ENCODE results near the gene GMPS.
"Not testable (repeated sequence)": the region's sequence is repeated elsewhere in the genome, so short reads cannot be mapped to it uniquely, and the experiment has no call there.

The GMPS gene

DNA sequence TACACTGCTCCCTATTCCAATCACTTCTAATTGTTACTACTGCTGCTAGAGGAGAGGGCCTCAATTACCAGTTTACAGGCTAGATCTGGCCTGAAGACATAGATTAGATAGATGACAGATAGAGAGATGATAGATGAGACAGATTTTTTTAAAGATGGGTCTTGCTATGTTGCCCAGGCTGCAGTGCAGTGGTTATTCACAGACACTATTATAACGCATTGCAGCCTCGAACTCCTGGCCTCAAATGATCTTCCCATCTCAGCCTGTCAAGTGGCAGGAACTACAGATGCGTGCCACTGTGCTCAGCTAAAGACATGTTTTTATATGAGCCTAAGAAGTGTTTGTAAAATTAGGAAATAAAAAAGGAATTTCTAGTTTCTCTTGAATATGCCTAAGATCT, 22.5 kb upstream of the GMPS start:
- no peak overlapping the region for H2BK5ac ChIP-seq (ENCODE audit: low read length)
- H3K36me3 ChIP-seq (ENCODE audit: control insufficient read depth, insufficient read depth, low read length): peaks cover 2% of the 10 kb centered on the region
- no peak overlapping the region for H3K4me3 ChIP-seq (ENCODE audit: low read length)
- H4K5ac ChIP-seq (ENCODE audit: low read length): no peak overlapping the region
- no peak overlapping the region for H2BK15ac ChIP-seq (replicated peaks; ENCODE audit: low read depth)
- no peak overlapping the region for H3K4ac ChIP-seq (ENCODE audit: low read depth, low read length)
- DNase-seq: no peak
- no peak overlapping the region for H3K56ac ChIP-seq (ENCODE audit: low read length)
- no CpG with 5 or more reads among the region's 3 CpGs for WGBS (ENCODE audit: extremely low coverage, insufficient coverage, low lambda C conversion rate)
- no peak overlapping the region for H3K27ac ChIP-seq (ENCODE audit: low read depth, low read length)
- H2AK5ac ChIP-seq (ENCODE audit: low read length): no peak overlapping the region
- H3K79me2 ChIP-seq (ENCODE audit: control insufficient read depth, insufficient read depth, low read length): peaks cover 16% of the 10 kb centered on the region
- H3K9ac ChIP-seq (ENCODE audit: low read length): no peak overlapping the region
- no peak overlapping the region for H3K18ac ChIP-seq (ENCODE audit: low read length)
- no peak overlapping the region for H4K8ac ChIP-seq (ENCODE audit: low read depth, low read length)
- peaks cover 5% of the 10 kb centered on the region for H3K4me1 ChIP-seq (ENCODE audit: control insufficient read depth, low read depth, low read length)
- H3K4me2 ChIP-seq (ENCODE audit: low read length): no peak overlapping the region
- H3K27me3 ChIP-seq (ENCODE audit: insufficient read depth, low read length, poor library complexity): no peaks in the 10 kb centered on the region
- no peak overlapping the region for H2BK120ac ChIP-seq (ENCODE audit: low read depth, low read length)
- H3K23ac ChIP-seq (ENCODE audit: low read length): no peak overlapping the region
- H3K79me1 ChIP-seq (ENCODE audit: low read length): peaks cover 10% of the 10 kb centered on the region

DNA sequence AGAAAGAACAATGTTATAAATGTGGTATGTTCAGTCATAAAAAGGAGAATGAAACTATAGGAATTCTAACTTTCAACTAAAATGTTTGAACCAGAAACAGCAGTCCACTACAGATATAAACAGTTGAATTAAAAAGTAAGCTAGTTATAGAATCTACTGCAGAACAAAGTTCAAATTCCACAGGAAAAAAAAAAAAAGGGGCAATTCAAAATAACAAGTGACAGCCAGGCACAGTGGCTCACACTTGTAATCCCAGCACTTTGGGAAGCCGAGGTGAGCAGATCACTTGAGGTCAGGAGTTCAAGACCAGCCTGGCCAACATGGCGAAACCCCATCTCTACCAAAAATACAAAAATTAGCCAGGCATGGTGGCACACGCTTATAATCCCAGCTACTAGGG, 21.0 kb upstream of the GMPS start:
- not testable (repeated sequence) for H3K23ac ChIP-seq (ENCODE audit: low read length); H3K4me2 ChIP-seq (ENCODE audit: low read length); H3K27ac ChIP-seq (ENCODE audit: low read depth, low read length); H3K56ac ChIP-seq (ENCODE audit: low read length); H4K5ac ChIP-seq (ENCODE audit: low read length); H3K4ac ChIP-seq (ENCODE audit: low read depth, low read length); H3K4me3 ChIP-seq (ENCODE audit: low read length); H2AK5ac ChIP-seq (ENCODE audit: low read length); H4K8ac ChIP-seq (ENCODE audit: low read depth, low read length); H3K27me3 ChIP-seq (ENCODE audit: insufficient read depth, low read length, poor library complexity); H3K36me3 ChIP-seq (ENCODE audit: control insufficient read depth, insufficient read depth, low read length); H3K9ac ChIP-seq (ENCODE audit: low read length); H2BK120ac ChIP-seq (ENCODE audit: low read depth, low read length); H3K4me1 ChIP-seq (ENCODE audit: control insufficient read depth, low read depth, low read length); H2BK5ac ChIP-seq (ENCODE audit: low read length); H3K18ac ChIP-seq (ENCODE audit: low read length); DNase-seq; H2BK15ac ChIP-seq (replicated peaks; ENCODE audit: low read depth); H3K79me1 ChIP-seq (ENCODE audit: low read length)
- peaks cover 23% of the 10 kb centered on the region for H3K79me2 ChIP-seq (ENCODE audit: control insufficient read depth, insufficient read depth, low read length)
- no CpG with 5 or more reads among the region's 3 CpGs for WGBS (ENCODE audit: extremely low coverage, insufficient coverage, low lambda C conversion rate)

DNA sequence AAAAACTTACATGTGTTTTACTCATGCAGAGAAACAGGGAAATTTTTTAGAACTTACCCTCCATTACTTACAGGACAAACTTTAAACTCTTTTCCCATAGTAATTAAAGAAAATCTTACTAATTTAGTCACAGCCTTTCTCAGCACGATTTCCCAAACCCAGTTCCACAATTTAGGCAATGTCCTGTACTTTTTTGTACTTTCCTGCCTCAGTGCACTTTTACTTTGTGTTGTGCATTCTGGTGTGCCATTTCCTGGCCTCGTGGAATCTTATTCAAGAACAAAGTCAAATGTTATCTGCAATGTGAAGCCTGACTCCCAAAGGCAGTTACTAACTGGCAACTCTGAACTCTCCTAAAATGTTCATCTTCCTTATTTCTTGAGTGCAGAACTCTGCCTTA, 18.1 kb upstream of the GMPS start:
- H3K56ac ChIP-seq (ENCODE audit: low read length): peak overlapping the region; percentile 79
- no peak overlapping the region for H4K5ac ChIP-seq (ENCODE audit: low read length)
- H2BK5ac ChIP-seq (ENCODE audit: low read length): no peak overlapping the region
- no peak overlapping the region for H2AK5ac ChIP-seq (ENCODE audit: low read length)
- WGBS (ENCODE audit: extremely low coverage, insufficient coverage, low lambda C conversion rate): no CpG with 5 or more reads among the region's 2 CpGs
- peaks cover 5% of the 10 kb centered on the region for H3K4me1 ChIP-seq (ENCODE audit: control insufficient read depth, low read depth, low read length)
- H3K4me3 ChIP-seq (ENCODE audit: low read length): peak overlapping the region; percentile 87
- no peak overlapping the region for H3K18ac ChIP-seq (ENCODE audit: low read length)
- H4K8ac ChIP-seq (ENCODE audit: low read depth, low read length): no peak overlapping the region
- H3K36me3 ChIP-seq (ENCODE audit: control insufficient read depth, insufficient read depth, low read length): peaks cover 2% of the 10 kb centered on the region
- H3K27me3 ChIP-seq (ENCODE audit: insufficient read depth, low read length, poor library complexity): no peaks in the 10 kb centered on the region
- peaks cover 23% of the 10 kb centered on the region for H3K79me2 ChIP-seq (ENCODE audit: control insufficient read depth, insufficient read depth, low read length)
- H3K23ac ChIP-seq (ENCODE audit: low read length): no peak overlapping the region
- no peak for DNase-seq
- no peak overlapping the region for H2BK15ac ChIP-seq (replicated peaks; ENCODE audit: low read depth)
- peaks cover 10% of the 10 kb centered on the region for H3K79me1 ChIP-seq (ENCODE audit: low read length)
- H2BK120ac ChIP-seq (ENCODE audit: low read depth, low read length): no peak overlapping the region
- no peak overlapping the region for H3K27ac ChIP-seq (ENCODE audit: low read depth, low read length)
- no peak overlapping the region for H3K4ac ChIP-seq (ENCODE audit: low read depth, low read length)
- peak overlapping the region; percentile 90 for H3K9ac ChIP-seq (ENCODE audit: low read length)
- H3K4me2 ChIP-seq (ENCODE audit: low read length): peak overlapping the region; percentile 90

DNA sequence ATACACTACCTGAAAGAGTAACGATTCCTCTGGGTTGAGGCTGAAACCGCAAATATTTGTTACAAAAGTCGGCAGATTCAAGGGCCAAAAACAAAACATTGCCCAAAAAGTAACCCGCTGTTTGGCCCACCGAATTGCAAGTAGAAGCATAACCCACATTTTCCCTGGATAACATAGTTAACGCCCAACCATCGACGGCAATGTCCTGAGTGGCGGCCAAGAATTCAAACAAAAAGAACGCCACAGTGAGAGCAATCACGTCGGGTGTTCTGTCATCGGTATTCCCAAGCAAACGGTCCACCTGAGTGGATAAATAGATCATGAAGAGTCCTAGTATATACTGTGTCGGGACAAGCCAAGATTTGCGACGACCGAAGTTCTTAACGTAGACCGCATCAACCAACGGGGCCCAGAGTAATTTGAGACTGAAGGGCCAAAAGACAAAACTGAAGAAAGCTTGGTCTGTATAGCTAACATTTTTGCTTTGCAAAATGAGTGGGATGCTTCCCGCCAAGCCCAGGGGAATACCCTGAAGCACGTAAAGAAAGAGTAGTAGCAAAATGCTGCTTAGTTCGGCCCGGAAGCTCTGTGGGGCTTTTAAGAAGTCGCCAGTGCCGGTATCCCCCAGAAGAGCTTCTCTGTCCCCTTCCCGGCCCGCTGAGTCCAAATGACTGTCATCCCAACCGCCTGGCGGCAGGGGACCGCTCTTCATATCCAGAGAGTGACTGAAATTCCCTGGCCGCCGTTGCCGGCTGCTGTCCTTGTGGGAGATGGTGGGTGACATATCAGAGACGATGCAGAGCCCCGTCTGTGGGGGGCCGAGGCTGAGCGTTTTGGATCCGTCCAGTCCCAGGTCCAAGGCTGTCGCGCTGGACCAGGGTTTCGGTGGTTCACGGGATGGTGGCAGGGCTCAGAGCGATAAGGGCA, 17.0 kb upstream of the GMPS start:
- Histone ChIP-seq H2AK5ac (ENCODE audit: low read length) (no peak overlapping the region), H2BK5ac (ENCODE audit: low read length) (no peak overlapping the region), H3K79me2 (ENCODE audit: control insufficient read depth, insufficient read depth, low read length) (peaks cover 23% of the 10 kb centered on the region), H3K79me1 (ENCODE audit: low read length) (peaks cover 6% of the 10 kb centered on the region), H4K5ac (ENCODE audit: low read length) (no peak overlapping the region), H3K23ac (ENCODE audit: low read length) (no peak overlapping the region), H3K9ac (ENCODE audit: low read length) (peak overlapping the region; percentile 90), H3K27me3 (ENCODE audit: insufficient read depth, low read length, poor library complexity) (no peaks in the 10 kb centered on the region), H3K56ac (ENCODE audit: low read length) (peak overlapping the region; percentile 92), H3K18ac (ENCODE audit: low read length) (no peak overlapping the region), H3K4me2 (ENCODE audit: low read length) (peak overlapping the region; percentile 90), H2BK15ac (replicated peaks; ENCODE audit: low read depth) (no peak overlapping the region), H3K4ac (ENCODE audit: low read depth, low read length) (no peak overlapping the region), H2BK120ac (ENCODE audit: low read depth, low read length) (no peak overlapping the region), H3K4me1 (ENCODE audit: control insufficient read depth, low read depth, low read length) (peaks cover 5% of the 10 kb centered on the region), H3K36me3 (ENCODE audit: control insufficient read depth, insufficient read depth, low read length) (no peaks in the 10 kb centered on the region), H3K4me3 (ENCODE audit: low read length) (peak overlapping the region; percentile 87), H4K8ac (ENCODE audit: low read depth, low read length) (peak overlapping the region; percentile 41), H3K27ac (ENCODE audit: low read depth, low read length) (peak overlapping the region; percentile 74)
- peak; percentile 70 for DNase-seq
- WGBS (ENCODE audit: extremely low coverage, insufficient coverage, low lambda C conversion rate): no CpG with 5 or more reads among the region's 45 CpGs

DNA sequence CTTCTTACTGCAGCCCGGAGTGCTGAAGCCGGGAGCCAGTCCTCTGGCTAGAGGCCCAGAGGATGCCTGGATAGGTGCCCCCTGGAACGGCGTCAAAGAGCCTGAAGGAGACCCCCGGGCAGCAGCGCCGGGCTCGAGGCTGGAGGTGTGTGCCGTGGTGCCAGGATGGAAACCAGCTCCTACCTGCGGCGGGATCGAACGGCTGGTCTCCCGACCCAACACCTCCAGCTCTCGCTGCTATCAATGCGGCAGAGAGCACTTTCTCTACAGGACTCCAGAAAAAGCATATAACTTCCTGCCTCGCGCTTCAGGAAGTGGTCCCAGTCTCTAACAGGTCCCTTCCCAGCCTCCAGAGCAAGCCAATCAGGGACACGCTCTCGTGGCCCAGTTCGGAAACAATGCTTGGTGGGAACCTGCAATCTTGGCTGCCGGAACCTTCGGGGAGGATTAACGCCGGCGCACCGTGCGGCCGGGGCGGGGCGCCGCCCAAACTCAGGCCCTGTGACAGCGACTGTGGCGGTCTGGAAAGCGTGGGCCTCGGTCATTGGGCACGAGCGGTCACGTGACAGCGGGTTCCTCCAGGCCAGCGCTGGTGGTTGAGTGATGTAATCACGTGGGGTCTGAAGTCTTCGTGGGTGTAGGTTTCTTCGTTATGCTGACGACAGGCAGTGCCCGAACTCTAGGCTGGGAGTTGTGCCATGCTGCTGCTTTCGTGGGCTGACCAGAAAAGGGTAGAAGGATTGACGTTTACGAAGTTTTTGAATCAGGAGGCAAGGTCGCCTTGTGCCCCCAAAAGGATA, 16.1 kb upstream of the GMPS start, which contains the start of gene SLC33A1:
Gene SLC33A1 (minus strand): TSS at position 287 of the 800 bp plus-strand sequence. CDS start 430 bp downstream, outside the sequence.
- Histone ChIP-seq H4K5ac (ENCODE audit: low read length) (no peak within 1 kb of the TSS), H3K23ac (ENCODE audit: low read length) (peak within 1 kb of the TSS; percentile 15), H2BK5ac (ENCODE audit: low read length) (no peak within 1 kb of the TSS), H3K27me3 (ENCODE audit: insufficient read depth, low read length, poor library complexity) (no peaks in the 10 kb centered on the region), H3K79me2 (ENCODE audit: control insufficient read depth, insufficient read depth, low read length) (peaks cover 23% of the 10 kb centered on the region), H3K4me2 (ENCODE audit: low read length) (peak within 1 kb of the TSS; percentile 90), H2BK15ac (replicated peaks; ENCODE audit: low read depth) (no peak within 1 kb of the TSS), H3K4me1 (ENCODE audit: control insufficient read depth, low read depth, low read length) (peaks cover 5% of the 10 kb centered on the region), H3K36me3 (ENCODE audit: control insufficient read depth, insufficient read depth, low read length) (no peaks in the 10 kb centered on the region), H3K79me1 (ENCODE audit: low read length) (peaks cover 6% of the 10 kb centered on the region), H3K4ac (ENCODE audit: low read depth, low read length) (peak within 1 kb of the TSS; percentile 62), H3K56ac (ENCODE audit: low read length) (peak within 1 kb of the TSS; percentile 92), H2BK120ac (ENCODE audit: low read depth, low read length) (no peak within 1 kb of the TSS), H3K9ac (ENCODE audit: low read length) (peak within 1 kb of the TSS; percentile 90), H3K18ac (ENCODE audit: low read length) (peak within 1 kb of the TSS; percentile 6), H2AK5ac (ENCODE audit: low read length) (no peak within 1 kb of the TSS), H3K4me3 (ENCODE audit: low read length) (peak within 1 kb of the TSS; percentile 87), H3K27ac (ENCODE audit: low read depth, low read length) (peak within 1 kb of the TSS; percentile 74), H4K8ac (ENCODE audit: low read depth, low read length) (peak within 1 kb of the TSS; percentile 93)
- WGBS (ENCODE audit: extremely low coverage, insufficient coverage, low lambda C conversion rate): no CpG with 5 or more reads among the region's 50 CpGs
- DNase-seq: peak; percentile 100

Measured in mesendoderm (in vitro differentiated cells).